ENCODE measurements around the gene GPR150. TPM values are rescaled to one million over a fixed set of nuclear protein-coding genes. Genes with fewer than 3 reads are reported as not detected.

GPR150 gene
- total RNA-seq, 2 experiments from 2014 or later = not detected

DNA sequence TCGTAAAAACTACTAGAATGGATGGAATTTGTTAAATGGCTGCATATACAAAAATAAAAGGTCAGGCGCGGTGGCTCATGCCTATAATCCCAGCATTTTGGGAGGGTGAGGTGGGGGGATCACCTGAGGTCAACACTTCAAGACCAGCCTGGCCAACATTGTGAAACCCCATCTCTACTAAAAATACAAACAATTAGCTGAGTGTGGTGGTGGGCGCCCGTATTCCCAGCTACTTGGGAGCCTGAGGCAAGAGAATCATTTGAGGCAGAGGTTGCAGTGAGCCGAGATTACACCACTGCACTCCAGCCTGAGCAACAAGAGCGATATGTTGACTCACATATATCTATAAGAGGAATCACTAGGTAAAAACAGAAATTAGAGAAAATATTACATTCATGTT is 9.3 kb upstream of the GPR150 start:
- Histone ChIP-seq H2AFZ (ENCODE audit: low read length) (no peak overlapping the region), H3K27ac (ENCODE audit: low read depth, low read length, poor library complexity, severe bottlenecking) (no peak overlapping the region), H3K9me2 (ENCODE audit: insufficient read depth, low read length) (no peaks in the 10 kb centered on the region), H3K4me1 (ENCODE audit: insufficient read depth, low read length, poor library complexity, severe bottlenecking) (no peaks in the 10 kb centered on the region), H3K4me2 (ENCODE audit: low read length) (no peak overlapping the region), H3K79me2 (ENCODE audit: insufficient read depth, low read depth, low read length) (no peaks in the 10 kb centered on the region), H3K9me3 (ENCODE audit: low read length) (no peaks in the 10 kb centered on the region), H3K4me3 (ENCODE audit: low read depth, low read length, poor library complexity, severe bottlenecking) (no peak overlapping the region), H3K36me3 (ENCODE audit: insufficient read depth, low read length) (no peaks in the 10 kb centered on the region), H4K20me1 (ENCODE audit: insufficient read depth, low read length) (no peaks in the 10 kb centered on the region)
- intact Hi-C loops (cut with micrococcal nuclease; ENCODE audit: unreplicated experiment) = no loop called here
- ChIA-PET CTCF (ENCODE audit: unreplicated experiment) (no interaction called here), POLR2A (interaction anchor here (0.7 to 1.1 kb wide), 2 partner anchors 11 to 12 kb away, joined by 8 read pairs; no protein-coding TSS in a partner anchor)
- no peak for TF ChIP-seq EZH2phosphoT487 (IDR thresholded peaks at IDR 0.05; ENCODE audit: borderline replicate concordance, low read depth, low read length)
- TF ChIP-seq, protein P1, sequence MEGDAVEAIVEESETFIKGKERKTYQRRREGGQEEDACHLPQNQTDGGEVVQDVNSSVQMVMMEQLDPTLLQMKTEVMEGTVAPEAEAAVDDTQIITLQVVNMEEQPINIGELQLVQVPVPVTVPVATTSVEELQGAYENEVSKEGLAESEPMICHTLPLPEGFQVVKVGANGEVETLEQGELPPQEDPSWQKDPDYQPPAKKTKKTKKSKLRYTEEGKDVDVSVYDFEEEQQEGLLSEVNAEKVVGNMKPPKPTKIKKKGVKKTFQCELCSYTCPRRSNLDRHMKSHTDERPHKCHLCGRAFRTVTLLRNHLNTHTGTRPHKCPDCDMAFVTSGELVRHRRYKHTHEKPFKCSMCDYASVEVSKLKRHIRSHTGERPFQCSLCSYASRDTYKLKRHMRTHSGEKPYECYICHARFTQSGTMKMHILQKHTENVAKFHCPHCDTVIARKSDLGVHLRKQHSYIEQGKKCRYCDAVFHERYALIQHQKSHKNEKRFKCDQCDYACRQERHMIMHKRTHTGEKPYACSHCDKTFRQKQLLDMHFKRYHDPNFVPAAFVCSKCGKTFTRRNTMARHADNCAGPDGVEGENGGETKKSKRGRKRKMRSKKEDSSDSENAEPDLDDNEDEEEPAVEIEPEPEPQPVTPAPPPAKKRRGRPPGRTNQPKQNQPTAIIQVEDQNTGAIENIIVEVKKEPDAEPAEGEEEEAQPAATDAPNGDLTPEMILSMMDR (conservative IDR thresholded peaks at IDR 0.05; ENCODE audit: low read length) = no peak
- no peak for DNase-seq (ENCODE audit: low spot score)
- no TSS peak for BruUV-seq (replicated peaks)

DNA sequence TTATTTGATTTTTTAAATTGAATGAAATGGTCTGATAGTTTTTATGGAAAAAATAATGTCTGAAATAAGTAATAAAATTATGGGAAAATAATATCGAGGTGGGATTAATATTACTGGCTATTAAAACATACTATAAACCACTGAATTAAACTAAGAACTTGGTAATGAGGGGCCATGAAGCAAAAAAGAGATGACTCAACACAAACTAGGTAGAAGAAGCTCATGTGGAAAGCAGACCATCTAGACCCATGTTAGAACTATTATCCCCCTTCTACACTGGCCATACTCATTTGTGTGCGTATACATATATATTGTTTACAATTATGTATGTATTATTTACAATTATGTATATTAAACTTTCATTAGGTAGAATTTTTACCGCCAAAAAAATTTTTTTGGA is 8.5 kb upstream of the GPR150 start:
- Histone ChIP-seq H3K27ac (ENCODE audit: low read depth, low read length, poor library complexity, severe bottlenecking) (no peak overlapping the region), H2AFZ (ENCODE audit: low read length) (no peak overlapping the region), H3K9me3 (ENCODE audit: low read length) (no peaks in the 10 kb centered on the region), H3K4me1 (ENCODE audit: insufficient read depth, low read length, poor library complexity, severe bottlenecking) (no peaks in the 10 kb centered on the region), H3K36me3 (ENCODE audit: insufficient read depth, low read length) (no peaks in the 10 kb centered on the region), H3K4me2 (ENCODE audit: low read length) (no peak overlapping the region), H3K4me3 (ENCODE audit: low read depth, low read length, poor library complexity, severe bottlenecking) (no peak overlapping the region), H4K20me1 (ENCODE audit: insufficient read depth, low read length) (no peaks in the 10 kb centered on the region), H3K79me2 (ENCODE audit: insufficient read depth, low read depth, low read length) (no peaks in the 10 kb centered on the region), H3K9me2 (ENCODE audit: insufficient read depth, low read length) (no peaks in the 10 kb centered on the region)
- intact Hi-C loops (cut with micrococcal nuclease; ENCODE audit: unreplicated experiment) = no loop called here
- no peak for DNase-seq (ENCODE audit: low spot score)
- ChIA-PET CTCF (ENCODE audit: unreplicated experiment) (no interaction called here), POLR2A (interaction anchor here (0.6 kb wide), 1 partner anchor 130 kb away, joined by 6 read pairs; no protein-coding TSS in a partner anchor)
- no TSS peak for BruUV-seq (replicated peaks)
- no peak for TF ChIP-seq EZH2phosphoT487 (IDR thresholded peaks at IDR 0.05; ENCODE audit: borderline replicate concordance, low read depth, low read length)
- TF ChIP-seq, protein P1 (conservative IDR thresholded peaks at IDR 0.05; ENCODE audit: low read length) = no peak

DNA sequence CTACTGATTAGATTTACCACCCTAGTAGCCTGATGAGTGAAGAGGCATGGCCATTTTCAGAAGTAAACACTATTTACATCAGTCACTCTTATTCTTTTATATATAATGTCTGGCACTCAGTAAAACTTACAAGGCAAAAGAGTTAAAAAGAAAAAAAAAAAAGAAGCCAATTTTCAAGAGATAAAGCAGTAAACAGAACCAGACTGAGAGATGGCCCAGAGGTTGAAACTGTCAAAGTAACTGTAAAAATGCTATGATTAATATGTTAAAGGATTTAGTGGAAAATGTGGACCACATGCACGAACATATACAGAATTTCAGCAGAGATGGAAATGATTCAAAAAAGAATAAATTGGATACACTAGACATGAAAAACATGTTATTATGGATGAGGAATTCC is 6.4 kb upstream of the GPR150 start:
- intact Hi-C loops (cut with micrococcal nuclease; ENCODE audit: unreplicated experiment) = no loop called here
- no peak overlapping the region for H3K4me3 ChIP-seq (ENCODE audit: low read depth, low read length, poor library complexity, severe bottlenecking)
- H3K27ac ChIP-seq (ENCODE audit: low read depth, low read length, poor library complexity, severe bottlenecking) = no peak overlapping the region
- no TSS peak for BruUV-seq (replicated peaks)
- TF ChIP-seq EZH2phosphoT487 (IDR thresholded peaks at IDR 0.05; ENCODE audit: borderline replicate concordance, low read depth, low read length) = no peak
- TF ChIP-seq, protein P1 (conservative IDR thresholded peaks at IDR 0.05; ENCODE audit: low read length) = no peak
- no peaks in the 10 kb centered on the region for H3K9me2 ChIP-seq (ENCODE audit: insufficient read depth, low read length)
- no peaks in the 10 kb centered on the region for H3K9me3 ChIP-seq (ENCODE audit: low read length)
- no peaks in the 10 kb centered on the region for H4K20me1 ChIP-seq (ENCODE audit: insufficient read depth, low read length)
- ChIA-PET POLR2A (no interaction called here), CTCF (ENCODE audit: unreplicated experiment) (no interaction called here)
- H3K36me3 ChIP-seq (ENCODE audit: insufficient read depth, low read length) = no peaks in the 10 kb centered on the region
- no peaks in the 10 kb centered on the region for H3K4me1 ChIP-seq (ENCODE audit: insufficient read depth, low read length, poor library complexity, severe bottlenecking)
- no peak overlapping the region for H3K4me2 ChIP-seq (ENCODE audit: low read length)
- H3K79me2 ChIP-seq (ENCODE audit: insufficient read depth, low read depth, low read length) = no peaks in the 10 kb centered on the region
- no peak overlapping the region for H2AFZ ChIP-seq (ENCODE audit: low read length)
- DNase-seq (ENCODE audit: low spot score) = no peak

Data from OCI-LY7 (cell line).